OCI-LY1 (cell line): ENCODE measurements around the gene NOTCH2.
"Not testable (repeated sequence)": the region's sequence is repeated elsewhere in the genome, so short reads cannot be mapped to it uniquely, and the experiment has no call there.

ENCODE experiments used
- H2AFZ ChIP-seq: fragments of 200-600 bp; sonication (generic), shearing (Covaris generic); 2 replicates; pipeline ENCODE4 v1.6.0; 2014; ENCODE audit warnings: antibody characterized with exemption, mild to moderate bottlenecking, low read length
- H3F3A ChIP-seq: fragments of 200-600 bp; sonication (generic), shearing (Covaris generic); 2 replicates; pipeline ENCODE4 v1.6.0; 2014; ENCODE audit warnings: mild to moderate bottlenecking, antibody characterized with exemption, low read length, moderate library complexity; ENCODE audit not compliant: insufficient read depth
- H3K27ac ChIP-seq: fragments of 200-600 bp; sonication (generic); 2 replicates; pipeline ENCODE4 v1.5.1; 2014; ENCODE audit warnings: low read length, mixed run types, mild to moderate bottlenecking, low read depth; ENCODE audit not compliant: poor library complexity, severe bottlenecking
- H3K27me3 ChIP-seq: fragments of 200-600 bp; sonication (generic); 2 replicates; pipeline ENCODE4 v1.6.0; 2014; ENCODE audit warnings: antibody characterized with exemption, mild to moderate bottlenecking, low read length, moderate library complexity; ENCODE audit not compliant: insufficient read depth
- H3K36me3 ChIP-seq: fragments of 200-600 bp; sonication (generic); 2 replicates; pipeline ENCODE4 v1.6.1; 2014; ENCODE audit warnings: mild to moderate bottlenecking, antibody characterized with exemption, low read length, moderate library complexity, mixed read lengths; ENCODE audit not compliant: insufficient read depth
- H3K4me1 ChIP-seq: fragments of 200-600 bp; sonication (generic); 2 replicates; pipeline ENCODE4 v1.5.1; 2014; ENCODE audit warnings: mild to moderate bottlenecking, low read length, moderate library complexity; ENCODE audit not compliant: insufficient read depth, severe bottlenecking
- H3K4me2 ChIP-seq: fragments of 200-600 bp; sonication (generic), shearing (Covaris generic); 2 replicates; pipeline ENCODE4 v1.6.1; 2014; ENCODE audit warnings: low read length
- H3K4me3 ChIP-seq: fragments of 200-600 bp; sonication (generic); 2 replicates; pipeline ENCODE4 v1.5.1; 2014; ENCODE audit warnings: low read length, low read depth, mild to moderate bottlenecking, mixed read lengths; ENCODE audit not compliant: poor library complexity, severe bottlenecking
- H3K79me2 ChIP-seq: fragments of 200-600 bp; shearing (Covaris generic); 2 replicates; pipeline ENCODE4 v1.6.1; 2016; ENCODE audit warnings: mixed run types, low read length, mixed read lengths; ENCODE audit not compliant: insufficient read depth
- H3K9ac ChIP-seq: fragments of 200-600 bp; sonication (generic), shearing (Covaris generic); 2 replicates; pipeline ENCODE4 v1.6.1; 2014; ENCODE audit warnings: mild to moderate bottlenecking, low read length, mixed read lengths
- H3K9me2 ChIP-seq: fragments of 200-600 bp; sonication (generic), shearing (Covaris generic); 2 replicates; pipeline ENCODE4 v1.6.1; 2014; ENCODE audit warnings: low read depth, mild to moderate bottlenecking, low read length, mixed read lengths
- H3K9me3 ChIP-seq: fragments of 200-600 bp; shearing (Covaris generic); 2 replicates; pipeline ENCODE4 v1.6.1; 2014; ENCODE audit warnings: low read length, mixed read lengths
- H4K20me1 ChIP-seq: fragments of 200-600 bp; sonication (generic), shearing (Covaris generic); 2 replicates; pipeline ENCODE4 v1.6.0; 2016; ENCODE audit warnings: mild to moderate bottlenecking, low read length; ENCODE audit not compliant: insufficient read depth
- CTCF ChIP-seq: fragments of 200-600 bp; sonication (generic), shearing (Covaris generic); IDR thresholded peaks from 2 replicates; pipeline ENCODE4 v1.5.1; 2017; ENCODE audit warnings: mild to moderate bottlenecking, antibody characterized with exemption, low read length, moderate library complexity, mixed read lengths
- EZH2 ChIP-seq: fragments of 200-600 bp; sonication (generic), shearing (Covaris generic); IDR thresholded peaks from 2 replicates; pipeline ENCODE4 v1.8.0; 2017; ENCODE audit warnings: borderline replicate concordance, mixed run types, mild to moderate bottlenecking, antibody characterized with exemption, low read length, moderate library complexity, mixed read lengths

Gene NOTCH2

GRCh38 chr1:119981986-119982815, 87.3 kb downstream of the NOTCH2 start:
- no peaks in the 10 kb centered on the region for H3K4me1 ChIP-seq
- H3K36me3 ChIP-seq: no peaks in the 10 kb centered on the region; the same call in 1 of the 2 replicates
- H3K27me3 ChIP-seq: no peaks in the 10 kb centered on the region
- no peaks in the 10 kb centered on the region for H3K79me2 ChIP-seq
- TF ChIP-seq EZH2: no peak
- no peak for TF ChIP-seq CTCF
- no peak overlapping the region for H3K9ac ChIP-seq
- no peaks in the 10 kb centered on the region for H4K20me1 ChIP-seq
- H3K4me3 ChIP-seq: no peak overlapping the region
- no peak overlapping the region for H2AFZ ChIP-seq
- no peak overlapping the region for H3K4me2 ChIP-seq
- no peaks in the 10 kb centered on the region for H3K9me3 ChIP-seq
- no peaks in the 10 kb centered on the region for H3F3A ChIP-seq
- no peak overlapping the region for H3K27ac ChIP-seq
- H3K9me2 ChIP-seq: no peaks in the 10 kb centered on the region

GRCh38 chr1:119981496-119981895, 88.0 kb downstream of the NOTCH2 start:
- Histone ChIP-seq H3K27ac (no peak overlapping the region), H3K4me1 (no peaks in the 10 kb centered on the region), H3K9me2 (no peaks in the 10 kb centered on the region), H4K20me1 (no peaks in the 10 kb centered on the region), H3K36me3 (no peaks in the 10 kb centered on the region; the same call in 1 of the 2 replicates), H3K4me3 (no peak overlapping the region), H2AFZ (no peak overlapping the region), H3K9me3 (no peaks in the 10 kb centered on the region), H3K9ac (no peak overlapping the region), H3K27me3 (no peaks in the 10 kb centered on the region), H3K79me2 (no peaks in the 10 kb centered on the region), H3F3A (no peaks in the 10 kb centered on the region), H3K4me2 (no peak overlapping the region)
- no peak for TF ChIP-seq EZH2
- TF ChIP-seq CTCF: no peak

GRCh38 chr1:119978018-119978505, 91.4 kb downstream of the NOTCH2 start:
- TF ChIP-seq EZH2 (no peak), CTCF (no peak)

GRCh38 chr1:119977113-119977736, 92.2 kb downstream of the NOTCH2 start:
- not testable (repeated sequence) for H3K27ac ChIP-seq, H3K4me1 ChIP-seq, H3K79me2 ChIP-seq, H3K9ac ChIP-seq, H3F3A ChIP-seq, H3K9me3 ChIP-seq, H2AFZ ChIP-seq, H3K4me2 ChIP-seq, H3K36me3 ChIP-seq, H3K27me3 ChIP-seq, H4K20me1 ChIP-seq, H3K9me2 ChIP-seq, H3K4me3 ChIP-seq

More at GRCh38 chr1:119978018-119978505, 91.4 kb downstream of the NOTCH2 start:
- no peaks in the 10 kb centered on the region for H3K9me3 ChIP-seq
- H3K27me3 ChIP-seq: no peaks in the 10 kb centered on the region
- no peak overlapping the region for H3K9ac ChIP-seq
- no peak overlapping the region for H3K4me3 ChIP-seq
- H3F3A ChIP-seq: no peaks in the 10 kb centered on the region
- H3K79me2 ChIP-seq: no peaks in the 10 kb centered on the region
- no peak overlapping the region for H3K27ac ChIP-seq
- no peaks in the 10 kb centered on the region for H3K36me3 ChIP-seq
- H4K20me1 ChIP-seq: no peaks in the 10 kb centered on the region
- H3K4me1 ChIP-seq: no peaks in the 10 kb centered on the region
- no peak overlapping the region for H3K4me2 ChIP-seq
- no peak overlapping the region for H2AFZ ChIP-seq
- H3K9me2 ChIP-seq: no peaks in the 10 kb centered on the region

- H4K20me1 ChIP-seq, H3K27me3 ChIP-seq, H3K27ac ChIP-seq, H3K4me3 ChIP-seq, H3K4me1 ChIP-seq, H3K9me2 ChIP-seq, H2AFZ ChIP-seq, H3K9ac ChIP-seq, H3K79me2 ChIP-seq, H3K4me2 ChIP-seq, H3F3A ChIP-seq, H3K36me3 ChIP-seq, H3K9me3 ChIP-seq: not testable (repeated sequence)
Measured at GRCh38 chr1:119975582-119976254, 93.7 kb downstream of the NOTCH2 start.
